Effector memory CD8-positive, alpha-beta T cell (primary cell): ENCODE data around the gene CES4A.

ENCODE experiments used
- ATAC-seq: fragments of 150-1000 bp; cut with Tn5 transposase; replicated peaks from 2 replicates; pipeline ENCODE4 v1.10.0; 2021; ENCODE audit warnings: mild to moderate bottlenecking, moderate library complexity
- DNase-seq, 3 experiments: peaks; one replicate each; pipeline ENCODE4 v3.0.0; 2021
- H3K27ac Mint-ChIP-seq, 2 donors: one replicate each; pipeline ENCODE4 v1.8.0; 2022; ENCODE audit warnings: mild to moderate bottlenecking in 2 of 2, mixed read lengths in 2 of 2, moderate library complexity in 2 of 2
- H3K27me3 Mint-ChIP-seq, 2 donors: one replicate each; pipeline ENCODE4 v1.8.0; 2022; ENCODE audit warnings: mixed read lengths in 2 of 2
- H3K36me3 Mint-ChIP-seq: one replicate; pipeline ENCODE4 v1.8.0; 2022; ENCODE audit warnings: mild to moderate bottlenecking, moderate library complexity, mixed read lengths; ENCODE audit not compliant: insufficient read depth
- H3K4me1 Mint-ChIP-seq, 2 donors: one replicate each; pipeline ENCODE4 v1.8.0; 2022; ENCODE audit warnings: low read depth in 2 of 2, mixed read lengths in 2 of 2
- H3K4me3 Mint-ChIP-seq, 2 donors: one replicate each; pipeline ENCODE4 v1.8.0; 2022; ENCODE audit warnings: mild to moderate bottlenecking in 2 of 2, mixed read lengths in 2 of 2, moderate library complexity in 2 of 2
- H3K9me3 Mint-ChIP-seq, 2 donors: one replicate each; pipeline ENCODE4 v1.8.0; 2022; ENCODE audit warnings: mixed read lengths in 2 of 2

Gene CES4A

DNA sequence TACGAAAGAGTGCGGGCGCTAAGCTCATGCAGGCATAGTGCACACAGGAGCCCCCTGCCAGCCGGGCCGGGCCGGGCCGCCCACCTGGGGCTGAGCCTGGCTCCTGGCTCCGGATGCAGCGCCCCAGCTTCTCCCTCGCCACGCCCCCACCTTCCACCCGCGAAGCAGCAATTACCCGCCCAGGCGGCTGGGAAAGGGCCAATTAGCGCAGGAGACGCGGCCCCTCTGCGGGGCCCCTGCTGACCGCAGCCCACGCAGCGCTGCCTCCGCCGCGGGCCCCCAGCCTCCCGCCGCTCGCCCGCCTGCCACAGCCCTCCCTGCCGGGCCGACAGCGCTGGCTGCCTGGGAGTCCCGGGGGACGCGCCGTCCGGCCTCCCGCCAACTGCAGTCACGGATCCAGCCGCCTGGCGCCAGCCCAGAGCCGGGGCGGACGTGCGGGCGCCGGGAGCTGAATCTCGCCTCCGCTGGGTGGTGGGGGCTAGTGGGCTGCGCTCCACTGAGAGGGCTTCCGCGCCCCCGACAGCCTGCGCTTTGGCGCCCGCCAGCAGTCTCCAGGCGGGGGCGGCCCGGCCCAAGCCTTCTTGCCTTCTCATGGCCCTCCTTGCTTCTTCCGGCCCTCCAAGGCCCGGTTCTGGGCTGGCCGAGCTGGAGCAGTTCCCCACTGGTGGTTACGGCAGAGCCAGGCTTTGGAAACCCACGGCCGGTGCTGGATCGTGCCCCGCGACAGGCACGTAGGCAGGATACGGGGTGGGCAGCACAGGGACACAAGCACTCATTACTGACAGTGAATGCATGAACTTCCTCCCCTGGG is 25.6 kb downstream of the CES4A start:
- ATAC-seq (peak; percentile 61), DNase-seq (peak; percentile 50 to 56 (median 56))
- H3K4me1 Mint-ChIP-seq = peaks cover 0 to 6% of the 10 kb centered on the region in 2 donors
- no peak overlapping the region for H3K27ac Mint-ChIP-seq
- H3K9me3 Mint-ChIP-seq = no peaks in the 10 kb centered on the region
- peak overlapping the region; percentile 76 for H3K4me3 Mint-ChIP-seq
- no peaks in the 10 kb centered on the region for H3K27me3 Mint-ChIP-seq
- peaks cover 5% of the 10 kb centered on the region for H3K36me3 Mint-ChIP-seq

DNA sequence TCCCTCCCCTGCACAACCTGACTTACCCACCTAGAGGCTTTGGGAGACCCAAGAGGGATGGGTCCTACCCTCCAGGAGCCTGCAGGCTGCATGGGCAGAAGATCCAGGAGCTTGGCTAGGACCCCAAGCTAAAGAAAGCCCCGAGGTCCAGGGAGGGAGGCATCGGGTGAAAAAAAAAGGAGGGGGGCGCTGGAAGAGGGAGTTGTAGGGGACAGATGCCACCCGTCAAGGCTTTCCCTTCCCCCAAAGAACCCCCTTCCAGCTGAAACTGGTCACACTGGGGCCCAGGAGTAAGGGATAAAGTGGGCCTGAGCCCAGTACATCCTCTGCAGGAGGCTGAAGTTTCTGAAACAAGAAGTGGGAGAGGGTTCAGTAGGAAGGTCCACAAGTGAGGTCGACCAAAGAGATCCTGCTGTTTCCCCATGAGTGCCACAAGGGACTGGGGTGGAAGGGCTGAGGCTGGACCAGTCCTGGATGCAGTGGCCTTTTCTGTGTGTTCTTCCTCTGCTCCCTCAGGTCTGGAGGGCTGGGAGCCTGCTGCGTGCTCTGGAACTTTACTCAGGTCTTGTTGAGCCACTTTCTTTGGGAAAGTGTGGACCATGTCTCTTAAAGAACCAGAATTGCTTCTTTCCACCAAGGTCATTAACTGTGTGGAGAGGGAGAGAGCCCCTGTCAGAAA is 26.4 kb downstream of the CES4A start:
- Mint-ChIP-seq H3K36me3 (peaks cover 3% of the 10 kb centered on the region), H3K4me1 (peaks cover 0 to 6% of the 10 kb centered on the region in 2 donors), H3K4me3 (peak overlapping the region; percentile 76), H3K9me3 (no peaks in the 10 kb centered on the region), H3K27me3 (no peaks in the 10 kb centered on the region), H3K27ac (no peak overlapping the region)
- ATAC-seq (no peak), DNase-seq (no peak)

DNA sequence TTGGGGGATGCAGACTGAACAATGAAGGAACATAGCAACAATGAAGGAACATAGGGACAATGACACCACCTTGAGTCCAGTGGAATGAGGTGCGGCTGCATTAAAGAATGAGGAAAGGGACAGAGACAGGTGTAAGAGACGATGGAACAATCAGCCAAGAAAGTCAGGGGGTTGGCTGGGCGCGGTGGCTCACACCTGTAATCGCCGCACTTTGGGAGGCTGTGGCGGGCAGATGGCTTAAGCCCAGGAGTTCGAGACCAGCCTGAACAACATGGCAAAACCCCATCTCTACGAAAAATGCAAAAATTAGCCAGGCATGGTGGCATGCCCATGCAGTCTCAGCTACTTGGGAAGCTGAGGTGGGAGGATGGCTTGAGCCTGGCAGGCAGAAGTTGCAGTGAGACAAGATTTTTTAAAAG is 26.9 kb downstream of the CES4A start:
- Mint-ChIP-seq H3K4me3 (no peak overlapping the region), H3K27me3 (no peaks in the 10 kb centered on the region), H3K4me1 (peaks cover 0 to 6% of the 10 kb centered on the region in 2 donors), H3K9me3 (no peaks in the 10 kb centered on the region), H3K27ac (no peak overlapping the region), H3K36me3 (peaks cover 3% of the 10 kb centered on the region)
- DNase-seq (no peak), ATAC-seq (no peak)

DNA sequence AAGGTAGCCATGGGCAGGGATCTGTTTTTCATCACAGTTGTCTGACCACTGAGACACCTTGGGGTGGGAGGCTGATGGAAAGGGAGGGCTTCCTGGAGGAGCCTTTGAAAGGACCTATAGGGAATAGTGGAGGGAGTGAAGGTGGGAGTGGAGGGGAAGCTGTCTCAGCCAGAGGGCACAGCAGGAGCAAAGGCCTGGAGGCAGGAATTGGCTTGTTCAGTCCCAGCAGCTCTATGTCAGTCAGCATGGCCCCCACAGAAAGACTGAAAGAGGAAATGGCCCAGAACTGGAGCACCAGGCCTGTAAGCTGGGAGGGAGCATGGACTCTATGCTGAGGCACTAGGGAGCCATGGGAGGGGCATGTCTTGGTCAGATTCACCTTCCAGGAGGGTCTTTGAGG is 27.8 kb downstream of the CES4A start:
- peaks cover 0 to 6% of the 10 kb centered on the region in 2 donors for H3K4me1 Mint-ChIP-seq
- H3K27ac Mint-ChIP-seq = peak overlapping the region in 1 of 2 donors; percentile 65
- no peak for ATAC-seq
- no peaks in the 10 kb centered on the region for H3K27me3 Mint-ChIP-seq
- DNase-seq = no peak
- peaks cover 3% of the 10 kb centered on the region for H3K36me3 Mint-ChIP-seq
- no peaks in the 10 kb centered on the region for H3K9me3 Mint-ChIP-seq
- no peak overlapping the region for H3K4me3 Mint-ChIP-seq

DNA sequence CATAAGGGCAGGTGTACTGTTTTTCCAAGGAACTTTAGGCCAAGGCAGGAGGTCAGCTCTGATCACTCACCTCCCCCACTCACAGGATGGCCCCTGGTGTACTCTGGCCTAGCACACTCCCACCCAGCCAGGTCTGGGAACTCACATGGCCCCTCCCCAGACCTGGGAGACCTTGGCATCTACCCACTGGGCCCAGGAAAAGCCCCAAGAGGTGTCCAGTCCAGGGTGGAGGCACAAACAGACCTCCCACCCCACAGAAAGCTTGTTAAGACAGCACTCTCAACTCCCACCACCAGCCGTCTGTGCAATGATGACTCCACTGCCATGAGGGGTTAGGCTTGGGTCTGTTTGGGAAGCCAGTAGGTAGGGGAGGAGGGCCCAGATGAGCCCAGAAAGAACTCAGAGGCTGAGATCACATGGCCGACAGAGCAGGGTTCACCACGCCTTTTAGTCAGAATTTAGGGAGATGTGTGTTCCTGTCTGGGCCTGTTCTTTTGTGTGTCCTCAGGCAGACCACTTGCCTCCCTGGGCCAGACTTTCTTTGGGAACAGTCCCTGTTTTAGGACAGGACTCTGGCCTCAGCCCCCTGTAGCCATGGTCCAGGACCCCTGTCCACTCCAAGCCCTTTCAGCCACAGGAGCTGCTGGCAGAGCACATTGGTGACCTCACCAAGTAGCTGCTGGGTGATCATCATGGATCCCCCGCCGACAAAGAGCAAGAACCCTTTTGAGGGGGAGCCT is 28.5 kb downstream of the CES4A start:
- Mint-ChIP-seq H3K9me3 (no peaks in the 10 kb centered on the region), H3K4me3 (no peak overlapping the region), H3K27me3 (no peaks in the 10 kb centered on the region), H3K27ac (peak overlapping the region in 1 of 2 donors; percentile 65), H3K36me3 (peaks cover 3% of the 10 kb centered on the region), H3K4me1 (peaks cover 0 to 6% of the 10 kb centered on the region in 2 donors)
- ATAC-seq = no peak
- DNase-seq = no peak

DNA sequence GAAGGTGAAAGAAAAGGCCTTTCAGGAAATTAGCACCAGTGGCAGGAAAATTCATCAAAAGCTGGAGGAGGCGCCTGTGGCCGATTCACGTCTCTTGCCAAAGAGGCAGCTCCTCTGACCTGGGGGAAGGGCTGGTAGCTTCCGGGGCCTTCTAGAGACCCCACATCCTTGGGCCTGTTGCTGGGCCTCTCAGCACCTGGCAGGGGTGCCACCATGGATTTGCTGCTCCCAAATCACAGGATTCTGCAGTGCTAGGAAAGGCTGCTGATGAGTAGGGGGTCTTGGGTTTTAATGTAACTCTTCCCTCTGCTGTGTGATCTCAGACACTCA is 29.0 kb downstream of the CES4A start:
- no peaks in the 10 kb centered on the region for H3K9me3 Mint-ChIP-seq
- no peak overlapping the region for H3K4me3 Mint-ChIP-seq
- H3K27me3 Mint-ChIP-seq = no peaks in the 10 kb centered on the region
- H3K4me1 Mint-ChIP-seq = peaks cover 0 to 6% of the 10 kb centered on the region in 2 donors
- ATAC-seq (no peak), DNase-seq (no peak)
- H3K27ac Mint-ChIP-seq = no peak overlapping the region
- peaks cover 3% of the 10 kb centered on the region for H3K36me3 Mint-ChIP-seq

DNA sequence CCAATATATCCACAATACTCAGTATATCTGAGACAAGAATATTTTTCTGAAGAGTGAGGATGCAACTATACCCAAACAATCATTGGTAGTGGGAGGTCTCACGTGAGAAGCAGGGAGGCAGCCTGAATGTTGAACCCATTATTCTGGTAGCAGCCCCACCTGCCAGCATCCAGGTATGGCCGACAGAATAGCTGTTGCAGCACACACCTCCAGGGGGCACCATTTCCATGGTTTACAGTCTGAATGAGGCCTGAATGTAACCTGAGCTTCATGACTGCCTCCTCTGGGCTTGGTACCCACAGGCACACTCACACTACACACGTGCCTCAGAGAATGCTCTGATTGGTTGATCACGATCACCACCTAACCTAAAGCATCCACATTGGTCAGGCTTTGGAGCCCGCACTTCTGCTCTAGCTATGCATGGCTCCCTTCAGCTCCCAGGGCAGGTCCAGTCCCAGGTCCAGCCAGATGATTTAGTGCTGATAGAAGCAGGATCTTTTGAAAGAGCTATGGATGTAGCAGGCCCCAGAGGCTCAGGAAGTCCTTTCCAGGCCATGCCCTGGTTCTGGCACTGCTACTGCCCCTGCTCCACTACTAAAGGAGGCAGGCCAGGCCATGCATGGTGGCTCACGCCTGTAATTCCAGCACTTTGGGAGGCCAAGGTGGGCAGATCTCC is 29.6 kb downstream of the CES4A start:
- Mint-ChIP-seq H3K27me3 (no peaks in the 10 kb centered on the region), H3K27ac (no peak overlapping the region), H3K4me1 (peaks cover 0 to 6% of the 10 kb centered on the region in 2 donors), H3K36me3 (peaks cover 3% of the 10 kb centered on the region), H3K4me3 (no peak overlapping the region), H3K9me3 (no peaks in the 10 kb centered on the region)
- DNase-seq = peak; percentile 72 to 81 (median 77)
- ATAC-seq = peak; percentile 82

DNA sequence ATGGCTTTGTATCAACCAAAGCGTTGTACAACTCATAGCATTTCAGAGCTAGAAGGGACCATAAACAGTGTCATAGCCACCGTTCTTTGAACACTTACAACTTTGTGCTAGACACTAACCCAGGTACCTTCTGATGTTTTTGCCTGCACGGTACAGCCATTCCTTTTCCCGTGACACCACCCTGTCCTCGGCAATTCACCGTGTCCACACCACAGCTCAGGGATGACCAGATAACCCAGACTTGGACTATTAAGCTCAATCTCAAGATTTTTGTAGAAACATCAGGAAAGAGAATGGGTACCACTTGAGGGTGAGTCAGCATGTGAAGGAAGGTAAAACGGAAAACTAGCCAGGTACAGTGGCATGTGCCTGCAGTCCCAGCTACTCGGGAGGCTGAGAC is 30.8 kb downstream of the CES4A start:
- H3K27me3 Mint-ChIP-seq = no peaks in the 10 kb centered on the region
- H3K9me3 Mint-ChIP-seq = no peaks in the 10 kb centered on the region
- peaks cover 0 to 4% of the 10 kb centered on the region in 2 donors for H3K4me1 Mint-ChIP-seq
- no peak for DNase-seq
- no peak overlapping the region for H3K4me3 Mint-ChIP-seq
- no peaks in the 10 kb centered on the region for H3K36me3 Mint-ChIP-seq
- no peak for ATAC-seq
- no peak overlapping the region for H3K27ac Mint-ChIP-seq

DNA sequence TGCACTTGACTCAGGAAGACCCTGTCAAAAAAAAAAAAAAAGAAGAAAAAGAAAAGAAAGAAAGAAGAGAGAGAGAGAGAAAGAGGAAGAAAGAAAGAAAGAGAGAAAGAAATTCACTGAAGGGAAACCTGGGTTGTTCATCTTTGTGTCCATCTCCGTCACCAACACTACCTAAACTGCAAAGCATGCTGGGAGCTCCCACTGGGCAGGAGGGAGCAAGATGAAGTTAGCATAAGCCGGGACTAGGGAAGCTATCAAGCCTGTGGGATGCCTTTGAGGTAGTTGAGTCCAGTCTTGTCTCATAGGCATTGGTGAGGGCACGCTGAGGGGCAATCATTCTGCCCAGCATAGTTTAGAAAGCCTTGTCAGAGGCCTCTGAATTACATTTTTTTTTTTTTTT is 32.9 kb downstream of the CES4A start:
- H3K4me1 Mint-ChIP-seq = no peaks in the 10 kb centered on the region
- ATAC-seq (no peak), DNase-seq (no peak)
- no peaks in the 10 kb centered on the region for H3K27me3 Mint-ChIP-seq
- H3K27ac Mint-ChIP-seq = no peak overlapping the region
- no peaks in the 10 kb centered on the region for H3K9me3 Mint-ChIP-seq
- H3K36me3 Mint-ChIP-seq = no peaks in the 10 kb centered on the region
- H3K4me3 Mint-ChIP-seq = no peak overlapping the region

DNA sequence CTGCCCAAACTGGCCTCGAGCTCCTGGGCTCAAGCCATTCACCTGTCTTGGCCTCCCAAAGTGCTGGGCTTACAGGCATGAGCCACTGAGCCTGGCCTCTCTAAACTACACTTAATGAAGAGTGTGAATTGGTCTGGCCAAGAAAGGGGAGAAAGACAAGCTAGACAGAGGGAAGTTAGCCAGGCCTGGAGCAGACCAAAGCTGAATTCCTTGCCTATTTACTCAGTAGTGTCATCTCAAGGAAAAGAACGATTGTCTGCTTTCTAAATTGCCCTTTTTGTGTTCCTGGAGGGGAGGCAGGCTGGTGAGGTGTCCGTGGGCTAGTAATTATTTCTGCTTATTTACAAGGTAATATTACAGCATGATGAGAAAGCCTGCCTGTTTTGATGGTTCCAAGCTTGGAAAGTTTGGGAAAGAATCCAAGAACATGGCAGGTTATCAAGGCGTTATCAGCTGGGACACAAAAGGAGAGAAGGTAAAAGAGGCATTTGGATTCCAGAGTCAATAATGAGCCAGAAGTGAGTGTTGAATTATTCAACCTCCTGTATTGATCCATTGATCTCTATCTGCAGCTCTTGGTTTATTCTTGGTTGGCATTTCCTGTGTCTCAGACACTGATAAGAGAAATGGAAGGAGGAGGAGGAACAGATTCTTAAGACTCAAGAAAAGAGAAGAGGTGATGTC is 34.3 kb downstream of the CES4A start:
- Mint-ChIP-seq H3K27ac (no peak overlapping the region), H3K4me1 (no peaks in the 10 kb centered on the region), H3K27me3 (no peaks in the 10 kb centered on the region), H3K4me3 (no peak overlapping the region), H3K36me3 (no peaks in the 10 kb centered on the region), H3K9me3 (no peaks in the 10 kb centered on the region)
- no peak for DNase-seq
- ATAC-seq = no peak

DNA sequence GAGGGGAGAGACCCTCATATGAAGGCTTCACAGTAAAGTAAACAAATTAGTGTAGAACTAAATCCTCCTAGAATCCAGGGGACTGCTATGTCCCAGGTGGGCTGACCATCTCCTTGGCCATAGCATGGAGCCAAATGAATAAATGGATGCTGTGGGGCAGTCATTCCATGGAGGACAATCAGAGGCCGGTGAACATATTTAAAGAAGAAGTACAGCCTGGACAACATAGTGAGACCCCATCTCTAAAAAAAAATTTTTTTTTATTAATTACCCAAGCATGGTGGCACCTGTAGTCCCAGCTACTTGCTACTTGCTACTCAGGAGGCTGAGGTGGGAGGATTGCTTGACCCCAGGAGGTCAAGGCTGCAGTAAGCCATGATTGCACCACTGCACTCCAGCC is 35.3 kb downstream of the CES4A start:
- no peaks in the 10 kb centered on the region for H3K4me1 Mint-ChIP-seq
- ATAC-seq = no peak
- H3K27ac Mint-ChIP-seq = no peak overlapping the region
- H3K9me3 Mint-ChIP-seq = no peaks in the 10 kb centered on the region
- no peaks in the 10 kb centered on the region for H3K27me3 Mint-ChIP-seq
- H3K36me3 Mint-ChIP-seq = peaks cover 6% of the 10 kb centered on the region
- H3K4me3 Mint-ChIP-seq = no peak overlapping the region
- no peak for DNase-seq

DNA sequence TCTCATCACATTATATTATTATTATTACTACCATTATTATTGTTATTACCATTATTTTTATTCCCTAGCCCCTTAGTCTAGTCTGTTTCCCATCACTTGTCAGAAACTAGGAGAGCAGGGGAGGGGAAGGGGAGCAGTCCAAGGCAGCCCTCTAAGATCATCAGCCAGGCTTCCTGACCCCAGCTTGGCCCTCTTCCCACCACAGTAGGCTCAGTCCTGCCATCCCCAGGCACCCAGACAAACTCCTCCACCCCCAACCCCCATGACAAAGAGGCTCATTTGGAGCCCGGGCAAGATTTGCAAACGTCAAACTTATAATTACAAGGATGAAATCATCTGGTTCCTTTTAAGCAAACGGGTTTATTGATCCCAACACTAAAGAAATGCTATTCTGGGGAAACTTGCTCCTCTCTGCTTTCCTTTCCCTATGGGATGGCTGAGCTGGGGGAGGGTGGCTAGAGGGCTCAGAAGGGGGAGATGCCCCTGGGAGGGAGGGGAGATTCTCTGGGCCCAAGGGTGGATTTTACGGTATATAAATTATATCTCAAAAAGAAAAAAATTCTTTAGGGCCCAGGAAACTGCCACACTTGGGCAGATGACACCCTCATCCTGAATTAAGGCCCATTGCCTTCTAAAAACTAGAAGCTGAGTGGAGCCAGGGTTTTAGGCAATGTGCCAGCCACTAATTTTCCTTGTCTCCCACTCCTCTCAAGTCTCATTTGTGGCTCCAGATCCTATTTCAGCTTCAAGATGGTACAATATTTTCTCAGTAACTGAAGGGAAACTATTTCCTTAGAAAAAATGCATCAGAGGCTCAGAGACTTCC is 36.2 kb downstream of the CES4A start:
- Mint-ChIP-seq H3K9me3 (no peaks in the 10 kb centered on the region), H3K36me3 (peaks cover 7% of the 10 kb centered on the region), H3K27ac (no peak overlapping the region), H3K27me3 (no peaks in the 10 kb centered on the region), H3K4me3 (no peak overlapping the region), H3K4me1 (no peaks in the 10 kb centered on the region)
- ATAC-seq (no peak), DNase-seq (no peak)
